Activated CD4-positive, alpha-beta T cell treated with anti-CD3 and anti-CD28 coated beads, Interleukin-2, amount 50 U/mL, for 16 hours (primary cell): ENCODE measurements around the gene LRMDA.

Source experiments
- DNase-seq: peaks from one replicate; pipeline ENCODE4 v3.0.0-alpha.2; 2020

The LRMDA gene

DNA sequence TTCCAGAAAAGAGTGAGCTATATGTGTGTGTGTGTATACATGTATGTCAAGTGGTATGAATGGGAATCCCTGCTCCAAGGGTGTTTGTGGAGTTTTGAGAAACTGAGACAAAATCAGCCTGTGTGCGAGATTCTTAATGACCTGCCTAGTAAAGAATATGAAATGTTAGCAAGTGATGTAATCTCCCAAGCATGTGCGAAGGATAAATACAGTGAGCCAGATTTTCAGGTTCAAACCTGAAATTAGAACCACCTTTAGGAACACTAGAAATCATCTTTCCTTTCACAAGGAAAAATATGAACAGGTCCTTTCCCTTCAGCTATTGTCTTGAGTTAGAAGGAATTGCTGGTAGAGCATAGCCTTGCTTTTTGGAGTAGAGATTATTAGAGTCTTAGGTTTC, 457.6 kb downstream of the LRMDA start:
- no peak for DNase-seq

DNA sequence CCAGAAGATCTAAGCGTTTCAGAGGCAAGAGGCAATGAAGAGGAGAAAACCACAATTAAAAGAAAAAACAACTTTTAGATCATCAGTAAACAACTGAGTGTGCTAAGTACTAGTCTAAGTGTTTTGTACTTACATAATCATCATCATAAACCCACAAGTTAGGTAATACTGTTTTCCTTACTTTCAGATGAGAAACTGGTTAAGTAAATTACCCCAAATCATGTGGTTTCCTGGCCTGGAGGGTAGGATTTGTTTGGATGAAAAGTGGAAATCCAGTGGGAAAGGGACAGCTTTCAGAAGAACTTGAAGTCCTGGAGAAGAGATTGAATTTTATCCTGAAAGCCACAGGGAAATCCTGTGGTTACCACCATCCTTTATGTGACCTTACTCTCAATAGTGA, 463.3 kb downstream of the LRMDA start:
- DNase-seq, result no peak

- no peak for DNase-seq
Observed at GRCh38 chr10:75895259-75895658, 463.8 kb downstream of the LRMDA start.

GRCh38 chr10:75899816-75900390, 468.5 kb downstream of the LRMDA start:
- no peak for DNase-seq

- DNase-seq, result no peak
Observed at GRCh38 chr10:75902816-75903215, 471.4 kb downstream of the LRMDA start.

- DNase-seq, result no peak
Observed at GRCh38 chr10:75904499-75905283, 473.3 kb downstream of the LRMDA start.

- DNase-seq, result no peak
Observed at GRCh38 chr10:75905490-75905889, 474.1 kb downstream of the LRMDA start.

- DNase-seq, result no peak
Observed at GRCh38 chr10:75910032-75910431, 478.6 kb downstream of the LRMDA start.

GRCh38 chr10:75911426-75911825, 480.0 kb downstream of the LRMDA start:
- DNase-seq, result no peak

GRCh38 chr10:75916906-75917305, 485.5 kb downstream of the LRMDA start:
- DNase-seq, result no peak

- DNase-seq, result no peak
Observed at GRCh38 chr10:75919913-75920312, 488.5 kb downstream of the LRMDA start.

DNA sequence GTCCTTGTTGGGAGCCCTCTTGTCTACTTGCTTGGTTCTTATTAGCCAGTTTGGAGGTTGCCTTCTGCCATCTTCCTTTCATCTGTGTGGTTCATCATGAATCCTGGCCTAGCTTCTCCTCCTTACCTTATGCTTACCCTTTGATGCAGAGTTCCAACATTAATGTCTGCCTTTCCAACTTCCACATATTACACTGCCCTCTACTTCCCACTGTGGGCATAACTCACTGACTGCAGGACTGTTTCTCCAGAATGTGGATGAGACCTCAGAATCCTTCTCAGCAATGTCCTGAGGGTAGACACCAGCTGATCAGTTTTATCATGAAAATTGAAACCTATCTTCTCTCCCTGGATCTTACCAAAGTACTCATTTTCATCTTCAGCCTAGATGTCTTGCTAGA, 491.0 kb downstream of the LRMDA start:
- DNase-seq, result no peak

GRCh38 chr10:75924309-75924902, 493.0 kb downstream of the LRMDA start:
- DNase-seq, result no peak

DNA sequence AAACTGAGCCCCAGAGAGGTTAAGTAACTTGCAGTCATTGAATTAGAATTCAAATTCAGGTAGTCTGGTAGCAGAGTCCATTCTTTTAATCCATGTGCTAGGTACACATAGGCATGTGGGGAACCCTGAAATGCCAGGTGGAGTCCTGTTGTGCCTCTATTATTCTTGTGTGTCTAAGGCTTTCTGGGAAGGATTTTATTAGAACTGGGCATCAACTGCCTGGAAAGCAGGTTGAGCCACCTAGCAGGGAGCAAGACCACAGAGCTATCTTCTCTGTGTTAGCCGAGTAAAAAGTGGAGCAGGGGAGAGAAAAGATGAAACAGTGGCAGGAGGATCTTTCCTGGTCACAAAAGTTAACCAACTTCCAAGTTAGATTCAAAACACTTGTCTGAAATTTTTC, 494.6 kb downstream of the LRMDA start:
- no peak for DNase-seq

- DNase-seq, result peak; percentile 3
Observed at GRCh38 chr10:75926763-75927162, 495.3 kb downstream of the LRMDA start.

DNA sequence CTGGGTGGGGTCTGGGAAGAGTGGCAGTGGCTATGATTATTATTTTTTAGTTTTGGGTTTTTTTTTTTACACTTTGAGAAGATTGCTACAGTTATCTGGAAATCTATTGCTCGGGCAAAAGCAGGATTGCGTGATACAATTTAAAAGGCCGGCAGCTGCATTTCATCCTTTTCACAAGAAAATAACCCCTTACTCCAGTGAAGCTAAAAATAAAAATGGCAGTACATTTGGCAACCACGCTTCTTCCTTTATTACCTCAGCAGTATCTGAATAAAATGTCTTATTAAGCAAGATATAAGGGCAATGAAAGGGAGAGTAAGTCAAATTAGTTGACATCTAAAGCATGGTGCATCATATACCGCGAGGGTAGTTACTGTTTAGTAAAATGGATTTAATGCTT, 496.8 kb downstream of the LRMDA start:
- no peak for DNase-seq

- DNase-seq, result no peak
Observed at GRCh38 chr10:75929630-75930161, 498.3 kb downstream of the LRMDA start.

- no peak for DNase-seq
Observed at GRCh38 chr10:75932921-75933320, 501.5 kb downstream of the LRMDA start.

DNA sequence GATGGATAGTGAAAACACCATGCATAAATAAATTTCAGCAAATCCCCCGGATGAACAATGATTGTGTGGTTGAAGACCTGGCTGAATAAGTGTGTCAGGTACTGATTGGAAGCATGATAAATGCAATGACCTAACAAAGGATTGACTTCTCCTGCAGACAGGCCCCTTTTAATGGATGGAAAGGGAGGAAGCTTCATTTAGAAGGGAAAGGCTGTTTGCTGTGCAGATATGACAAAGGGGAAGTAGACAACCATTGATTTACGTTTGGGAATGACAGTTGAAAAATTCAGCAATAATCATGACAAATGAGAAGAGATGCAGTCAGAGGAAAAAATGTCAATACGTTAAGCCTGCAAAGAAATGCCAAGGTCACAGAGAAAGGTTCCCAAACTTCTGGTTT, 503.8 kb downstream of the LRMDA start:
- no peak for DNase-seq

- no peak for DNase-seq
Observed at GRCh38 chr10:75935650-75936400, 504.4 kb downstream of the LRMDA start.

- DNase-seq, result no peak
Observed at GRCh38 chr10:75936841-75937240, 505.4 kb downstream of the LRMDA start.

GRCh38 chr10:75937823-75938222, 506.4 kb downstream of the LRMDA start:
- no peak for DNase-seq

GRCh38 chr10:75938380-75939122, 507.1 kb downstream of the LRMDA start:
- no peak for DNase-seq
